CD4-positive, alpha-beta T cell (primary cell): ENCODE data around the gene RAB26. TPM values are rescaled to one million over a fixed set of nuclear protein-coding genes. Genes with fewer than 3 reads are reported as not detected.
A peak's percentile ranks its signal among the peaks of the same experiment; 100 is the strongest.
"Not testable (repeated sequence)": the region's sequence is repeated elsewhere in the genome, so short reads cannot be mapped to it uniquely, and the experiment has no call there.

Source experiments
- ATAC-seq: fragments of 200-7000 bp; cut with Tn5 transposase; one replicate; pipeline ENCODE4 v1.10.0; 2022; ENCODE audit warnings: mild to moderate bottlenecking; ENCODE audit not compliant: poor library complexity
- CTCF ChIA-PET: fragments of 350-600 bp; sonication (Branson Sonifier 250); formaldehyde crosslinking; loops from one replicate; lab custom pipeline; 2021; ENCODE audit warnings: antibody characterized with exemption, inconsistent platforms; lab: Charles Lee
- POLR2A ChIA-PET: fragments of 350-600 bp; sonication (Branson Sonifier 250); formaldehyde crosslinking; loops from one replicate; lab custom pipeline; 2021; ENCODE audit warnings: antibody characterized with exemption, inconsistent platforms; lab: Charles Lee
- DNase-seq, 14 experiments: peaks; one replicate each; pipeline ENCODE4 v3.0.0-alpha.2; 2013 to 2020; ENCODE audit warnings: mixed read lengths in 2 of 14
- H3K27ac ChIP-seq, 2 donors: one replicate each; pipeline versions ENCODE4 v1.5.1 to v1.7.0; 2013; ENCODE audit warnings: low read length in 2 of 2, low read depth in 1 of 2, mild to moderate bottlenecking in 1 of 2
- H3K27me3 ChIP-seq, 2 experiments: 1 replicate in 1 of 2; 2 replicates in 1 of 2; pipeline versions ENCODE4 v1.6.1 to v1.7.0; 2013; ENCODE audit warnings: low read length in 2 of 2, control low read depth in 1 of 2, mild to moderate bottlenecking in 1 of 2, moderate library complexity in 1 of 2; ENCODE audit not compliant: insufficient read depth in 2 of 2, control insufficient read depth in 1 of 2
- H3K36me3 ChIP-seq: one replicate; pipeline ENCODE4 v1.6.1; 2013; ENCODE audit warnings: low read length, control low read depth; ENCODE audit not compliant: insufficient read depth
- H3K4me1 ChIP-seq: one replicate; pipeline ENCODE4 v1.6.1; 2013; ENCODE audit warnings: low read length, control low read depth; ENCODE audit not compliant: insufficient read depth
- H3K4me3 ChIP-seq: one replicate; pipeline ENCODE4 v1.5.1; 2013; ENCODE audit warnings: mild to moderate bottlenecking, low read length, moderate library complexity
- H3K9me3 ChIP-seq, 2 experiments: 1 replicate in 1 of 2; 2 replicates in 1 of 2; pipeline versions ENCODE4 v1.6.1 to v1.7.0; 2013; ENCODE audit warnings: low read length in 2 of 2, mild to moderate bottlenecking in 2 of 2, control low read depth in 1 of 2, moderate library complexity in 1 of 2; ENCODE audit not compliant: control insufficient read depth in 1 of 2, insufficient read depth in 1 of 2
- H3K27ac Mint-ChIP-seq: one replicate; pipeline ENCODE4 v1.8.0; 2020; ENCODE audit warnings: mixed read lengths
- H3K27me3 Mint-ChIP-seq: one replicate; pipeline ENCODE4 v1.8.0; 2021; ENCODE audit warnings: mixed read lengths
- H3K36me3 Mint-ChIP-seq: one replicate; pipeline ENCODE4 v1.8.0; 2021; ENCODE audit warnings: low read depth, mixed read lengths
- H3K4me1 Mint-ChIP-seq: one replicate; pipeline ENCODE4 v1.8.0; 2021; ENCODE audit warnings: low read depth, mixed read lengths
- H3K4me3 Mint-ChIP-seq: one replicate; pipeline ENCODE4 v1.8.0; 2020; ENCODE audit warnings: mild to moderate bottlenecking, mixed read lengths
- H3K9me3 Mint-ChIP-seq: one replicate; pipeline ENCODE4 v1.8.0; 2020; ENCODE audit warnings: mixed read lengths
- CTCF ChIP-seq: fragments of 200-600 bp; IDR thresholded peaks from one replicate; pipeline ENCODE4 v1.8.0; 2022; ENCODE audit warnings: antibody characterized with exemption, mild to moderate bottlenecking
- intact Hi-C, 2 experiments: fragments of 100-400 bp; cut with DNase I in 1 of 2; cut with micrococcal nuclease in 1 of 2; formaldehyde crosslinking; loops; one replicate each; pipeline versions ENCODE4 v1.15.1 to v1.9.0; 2023 to 2025; cut with DNase I, micrococcal nuclease
- total RNA-seq, 174 experiments: library from RNA in 2 of 174; stranded (reverse) in 2 of 174; gene quantifications; one replicate each; pipeline ENCODE4 v1.2.3 and lab custom pipeline; 2021 to 2026

Gene RAB26
- total RNA-seq, 2 experiments from 2014 or later: not detected

- H3K27me3 ChIP-seq, H3K4me1 Mint-ChIP-seq, H3K9me3 ChIP-seq, H3K27ac ChIP-seq, POLR2A ChIA-PET, H3K4me1 ChIP-seq, H3K4me3 Mint-ChIP-seq, H3K36me3 ChIP-seq, intact Hi-C loops, H3K9me3 Mint-ChIP-seq, H3K4me3 ChIP-seq, H3K27me3 Mint-ChIP-seq, H3K36me3 Mint-ChIP-seq: not testable (repeated sequence)
- H3K27ac Mint-ChIP-seq: peak overlapping the region; percentile 9
- DNase-seq (peak in 10 of 14 experiments; percentile 10 to 65 (median 25)), ATAC-seq (peak; percentile 44)
- CTCF ChIA-PET: interaction anchor here (1.6 to 2.0 kb wide), 2 partner anchors 19 to 34 kb away, joined by 4 to 15 read pairs; partner anchors contain the start of gene TRAF7
- peak; percentile 6 for TF ChIP-seq CTCF
Measured at GRCh38 chr16:2121325-2121724, 27.1 kb upstream of the RAB26 start.

- H3K27ac Mint-ChIP-seq: peak overlapping the region; percentile 9
- no peaks in the 10 kb centered on the region for H3K9me3 Mint-ChIP-seq
- intact Hi-C loops: no loop called here
- no peaks in the 10 kb centered on the region for H3K27me3 ChIP-seq
- no peak for TF ChIP-seq CTCF
- H3K36me3 ChIP-seq: no peaks in the 10 kb centered on the region
- DNase-seq: no peak
- H3K4me1 ChIP-seq: peaks cover 2% of the 10 kb centered on the region
- no peaks in the 10 kb centered on the region for H3K27me3 Mint-ChIP-seq
- H3K4me1 Mint-ChIP-seq: peaks cover 8% of the 10 kb centered on the region
- H3K27ac ChIP-seq: no peak overlapping the region
- CTCF ChIA-PET: interaction anchor here (1.6 to 2.0 kb wide), 2 partner anchors 18 to 33 kb away, joined by 4 to 15 read pairs; partner anchors contain the start of gene TRAF7
- H3K4me3 ChIP-seq: no peak overlapping the region
- no peaks in the 10 kb centered on the region for H3K36me3 Mint-ChIP-seq
- POLR2A ChIA-PET: no interaction called here
- H3K9me3 ChIP-seq: no peaks in the 10 kb centered on the region
- ATAC-seq: no peak
- no peak overlapping the region for H3K4me3 Mint-ChIP-seq
Measured at GRCh38 chr16:2121853-2122252, 26.6 kb upstream of the RAB26 start.

- Histone ChIP-seq H3K4me3 (no peak overlapping the region), H3K27me3 (no peaks in the 10 kb centered on the region), H3K9me3 (no peaks in the 10 kb centered on the region), H3K36me3 (no peaks in the 10 kb centered on the region), H3K27ac (no peak overlapping the region), H3K4me1 (peaks cover 2% of the 10 kb centered on the region)
- Mint-ChIP-seq H3K4me3 (no peak overlapping the region), H3K27ac (no peak overlapping the region), H3K36me3 (no peaks in the 10 kb centered on the region), H3K9me3 (no peaks in the 10 kb centered on the region), H3K4me1 (peaks cover 13% of the 10 kb centered on the region), H3K27me3 (no peaks in the 10 kb centered on the region)
- TF ChIP-seq CTCF: no peak
- intact Hi-C loops: no loop called here
- no peak for ATAC-seq
- no peak for DNase-seq
- ChIA-PET CTCF (interaction anchor here (1.6 to 2.0 kb wide), 2 partner anchors 18 to 33 kb away, joined by 4 to 15 read pairs; partner anchors contain the start of gene TRAF7), POLR2A (no interaction called here)
Measured at GRCh38 chr16:2122429-2122828, 26.0 kb upstream of the RAB26 start.

- H3K27ac Mint-ChIP-seq, H3K27ac ChIP-seq, H3K36me3 ChIP-seq, ATAC-seq, H3K27me3 Mint-ChIP-seq, H3K27me3 ChIP-seq, H3K9me3 ChIP-seq, POLR2A ChIA-PET, H3K9me3 Mint-ChIP-seq, H3K4me3 Mint-ChIP-seq, H3K4me3 ChIP-seq, H3K4me1 ChIP-seq, intact Hi-C loops, DNase-seq, H3K36me3 Mint-ChIP-seq, CTCF ChIA-PET: not testable (repeated sequence)
- peaks cover 13% of the 10 kb centered on the region for H3K4me1 Mint-ChIP-seq
Measured at GRCh38 chr16:2122934-2123683, 25.3 kb upstream of the RAB26 start.

GRCh38 chr16:2123706-2124376, 24.6 kb upstream of the RAB26 start:
- H3K4me3 Mint-ChIP-seq, H3K9me3 ChIP-seq, H3K27ac ChIP-seq, CTCF ChIA-PET, H3K27me3 Mint-ChIP-seq, H3K36me3 Mint-ChIP-seq, H3K36me3 ChIP-seq, intact Hi-C loops, H3K9me3 Mint-ChIP-seq, H3K27ac Mint-ChIP-seq, ATAC-seq, POLR2A ChIA-PET, H3K4me1 ChIP-seq, DNase-seq, H3K27me3 ChIP-seq, H3K4me3 ChIP-seq: not testable (repeated sequence)
- peaks cover 18% of the 10 kb centered on the region for H3K4me1 Mint-ChIP-seq
